Left forelimb (tissue), 1 donor: ENCODE data around the gene CS.

Experiments used
- DNase-seq: peaks from one replicate; pipeline ENCODE4 v3.0.0-alpha.2; 2018; ENCODE audit warnings: low spot score

The CS gene

DNA sequence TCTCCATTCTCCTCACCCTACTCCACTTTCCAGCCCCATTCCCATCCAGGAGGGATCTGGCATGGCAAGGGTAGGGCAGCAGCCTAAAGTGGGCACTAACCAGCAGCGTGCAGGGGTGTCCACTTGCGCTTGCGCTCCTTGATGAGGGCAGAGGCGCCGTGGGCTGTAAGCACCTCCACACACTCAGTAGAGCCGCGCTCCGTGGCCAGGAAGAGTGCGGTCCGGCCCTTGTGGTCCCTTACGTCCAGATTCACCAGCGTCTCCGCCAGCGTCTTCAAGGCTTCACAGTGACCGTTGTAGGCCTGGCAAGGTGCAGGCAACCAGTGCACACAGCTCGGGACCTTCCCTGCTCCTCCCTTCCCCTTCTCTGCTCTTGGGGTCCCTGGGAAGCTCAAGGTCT lies 52.2 kb downstream of the CS start:
- no peak for DNase-seq

DNA sequence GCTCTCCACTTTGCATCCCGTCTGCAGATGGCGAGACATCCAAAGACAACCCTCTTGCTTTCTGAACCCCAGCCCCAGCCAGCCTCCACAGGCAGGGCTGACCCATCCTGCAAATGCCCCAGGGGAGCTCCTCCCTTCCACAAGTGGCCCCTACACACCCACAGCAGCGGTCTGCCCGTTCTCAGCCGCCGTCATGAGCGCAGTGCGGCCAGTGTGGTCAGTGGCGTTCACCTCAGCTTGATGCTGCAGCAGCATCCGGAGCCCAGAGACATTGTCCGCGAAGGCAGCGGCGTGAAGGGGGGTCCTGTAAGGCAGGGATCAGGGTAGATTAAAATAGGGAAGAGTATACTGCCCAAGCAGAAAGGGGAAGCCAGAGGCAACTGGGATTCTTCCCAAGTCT lies 55.6 kb downstream of the CS start:
- DNase-seq = no peak

DNA sequence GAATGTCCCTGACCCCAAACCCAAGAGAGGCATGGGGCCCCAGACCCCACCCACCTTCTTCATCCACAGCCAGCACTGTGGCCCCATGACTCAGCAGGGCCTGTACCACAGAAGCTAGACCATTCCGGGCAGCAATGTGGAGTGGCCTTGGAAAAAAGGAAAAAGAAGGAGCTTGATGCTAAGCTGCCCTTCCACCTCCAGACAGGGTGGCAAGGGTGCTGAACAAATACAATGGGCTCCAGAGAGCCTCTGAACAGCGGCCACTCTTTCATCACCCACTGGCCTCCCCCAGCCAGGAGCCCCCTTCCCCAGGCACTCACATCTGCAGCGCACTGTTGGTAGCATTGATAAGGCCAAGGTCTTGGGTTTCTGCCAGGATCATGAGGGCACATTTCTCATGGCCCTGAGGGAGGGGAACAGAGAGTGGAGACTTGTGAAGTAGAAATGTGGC lies 56.4 kb downstream of the CS start:
- DNase-seq = no peak

DNA sequence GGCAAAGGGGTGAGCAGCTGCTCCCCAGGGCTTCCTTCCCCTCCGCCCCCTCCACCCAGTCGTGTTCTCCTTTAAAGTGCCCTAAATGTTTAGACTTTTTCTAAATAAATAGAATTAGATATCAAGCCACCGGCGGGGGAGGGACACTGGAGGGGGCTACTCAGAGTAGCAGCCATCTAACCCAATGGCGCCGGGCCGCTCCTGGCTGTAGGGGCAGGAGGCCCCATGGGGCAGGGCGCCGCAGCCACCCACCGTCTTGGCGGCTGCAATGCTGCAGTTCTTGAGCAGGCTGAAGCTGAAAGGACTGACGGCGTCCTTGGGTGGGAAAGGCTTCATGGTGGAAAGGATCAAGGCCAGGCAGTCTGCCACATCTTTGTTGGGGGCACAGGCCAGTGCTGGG lies 57.1 kb downstream of the CS start:
- DNase-seq = no peak

DNA sequence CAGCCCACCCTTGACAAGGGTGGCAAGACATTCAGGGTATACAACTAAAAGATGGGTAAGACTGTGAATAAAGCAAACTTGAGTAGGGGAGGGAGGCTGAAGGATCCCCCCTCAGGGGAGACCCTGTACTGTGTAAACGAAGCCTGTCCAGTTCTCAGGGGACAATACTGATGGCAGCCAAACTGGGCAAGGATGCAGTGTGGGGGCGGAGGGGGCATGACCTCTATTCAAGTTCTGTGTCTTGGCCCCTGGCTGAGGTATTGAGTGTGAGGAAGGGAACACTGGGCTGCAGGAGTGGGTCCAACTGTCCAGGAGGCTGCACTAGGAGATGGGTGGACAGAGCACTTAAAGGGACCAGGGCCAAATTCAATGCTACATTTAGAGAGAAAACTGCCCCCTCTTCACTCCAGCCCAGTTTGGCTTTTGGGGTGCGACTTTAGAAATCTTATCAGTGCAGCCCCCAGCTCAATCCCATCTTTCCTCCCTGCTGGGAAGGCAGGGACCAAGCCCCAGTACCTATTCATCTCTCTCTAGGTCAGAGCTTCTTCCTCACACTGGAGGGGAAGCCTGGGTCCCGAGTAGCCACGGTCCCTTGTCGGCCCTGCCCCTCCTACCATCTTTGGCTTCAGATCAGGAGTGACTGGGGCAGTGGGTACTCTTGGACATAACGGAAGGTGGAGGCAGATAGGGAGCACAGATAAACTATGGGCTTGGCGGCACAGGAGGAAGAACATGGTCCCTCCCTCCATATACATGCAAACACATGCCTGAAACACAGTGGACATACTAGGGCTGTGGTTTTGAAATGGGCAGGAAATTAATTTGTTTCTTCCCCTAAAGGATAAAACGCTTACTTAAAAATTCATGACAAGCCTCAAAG lies 58.5 kb downstream of the CS start:
- DNase-seq = no peak

DNA sequence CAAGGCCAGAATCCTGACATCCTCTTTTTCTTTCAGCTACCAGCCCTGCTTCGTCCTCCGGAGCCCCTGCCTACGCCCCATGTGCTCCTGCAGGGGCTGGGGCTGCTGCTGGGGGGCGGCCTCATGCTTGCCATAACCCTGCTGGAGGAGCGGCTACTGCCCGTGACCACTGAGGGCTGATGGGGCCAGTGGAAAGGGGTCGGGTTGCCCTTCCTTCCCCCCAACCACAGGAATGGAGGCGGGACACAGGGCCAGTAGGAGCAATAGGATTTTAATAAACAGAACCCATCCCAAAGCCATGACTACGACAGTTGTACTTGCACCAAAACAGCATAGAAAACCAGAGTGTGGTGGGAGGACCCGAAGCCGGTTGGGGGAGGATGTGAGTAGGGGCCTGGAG lies 62.6 kb downstream of the CS start:
- DNase-seq = no peak

DNA sequence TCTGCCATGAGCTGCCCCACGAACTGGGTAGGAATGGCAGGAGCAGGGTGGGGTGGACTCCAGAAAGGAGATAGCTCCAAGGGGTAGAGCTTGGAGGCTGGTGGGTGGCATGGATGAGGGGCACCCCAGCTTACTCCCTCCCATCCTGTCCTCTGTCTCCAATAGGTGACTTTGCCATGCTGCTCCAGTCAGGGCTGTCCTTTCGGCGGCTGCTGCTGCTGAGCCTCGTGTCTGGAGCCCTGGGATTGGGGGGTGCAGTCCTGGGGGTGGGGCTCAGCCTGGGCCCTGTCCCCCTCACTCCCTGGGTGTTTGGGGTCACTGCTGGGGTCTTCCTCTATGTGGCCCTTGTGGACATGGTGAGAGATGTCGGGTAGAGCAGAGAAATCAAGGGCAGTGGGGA lies 63.1 kb downstream of the CS start:
- no peak for DNase-seq

DNA sequence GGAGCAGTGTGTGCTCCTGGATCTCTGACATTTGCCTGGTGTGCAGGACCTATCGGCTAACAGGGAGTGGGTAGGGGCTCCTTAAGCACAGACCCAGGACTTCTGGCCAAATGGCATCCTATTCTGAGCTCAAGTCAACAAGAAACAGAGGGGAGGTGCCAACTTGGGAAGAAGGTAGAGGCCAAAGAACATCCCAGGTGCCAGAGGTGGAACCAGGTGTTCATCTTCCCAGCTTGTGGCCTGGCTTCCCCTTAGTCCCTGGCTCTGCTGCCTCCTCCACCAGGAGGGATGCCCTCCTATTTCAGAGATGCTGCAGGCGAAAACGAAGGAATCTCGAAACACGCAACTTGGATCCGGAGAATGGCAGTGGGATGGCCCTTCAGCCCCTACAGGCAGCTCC lies 64.0 kb downstream of the CS start:
- no peak for DNase-seq

DNA sequence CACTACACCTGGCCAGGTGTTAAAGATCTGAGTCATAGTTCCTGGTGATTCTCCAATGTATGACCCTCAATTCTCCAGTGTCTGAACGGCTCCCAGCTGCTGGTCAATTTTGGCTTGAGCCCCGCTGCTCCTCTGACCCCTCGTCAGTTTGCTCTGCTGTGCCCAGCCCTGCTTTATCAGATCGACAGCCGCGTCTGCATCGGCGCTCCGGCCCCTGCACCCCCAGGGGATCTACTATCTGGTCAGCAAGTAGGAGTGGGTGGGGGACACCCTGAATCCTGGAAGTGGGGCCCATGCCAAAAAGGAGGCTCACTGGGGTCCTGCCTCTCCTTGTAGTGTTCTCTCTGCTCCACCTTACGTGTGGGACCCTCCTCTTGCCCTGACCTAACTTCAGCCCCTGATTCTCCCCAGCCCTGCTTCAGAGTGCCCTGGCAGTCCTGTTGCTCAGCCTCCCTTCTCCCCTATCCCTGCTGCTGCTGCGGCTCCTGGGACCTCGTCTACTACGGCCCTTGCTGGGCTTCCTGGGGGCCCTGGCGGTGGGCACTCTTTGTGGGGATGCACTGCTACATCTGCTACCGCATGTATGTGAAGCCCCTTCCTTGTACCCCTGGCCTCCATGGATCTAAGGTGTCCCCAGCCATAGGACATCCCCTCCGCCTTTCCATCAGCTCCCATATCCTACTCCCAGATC lies 65.2 kb downstream of the CS start:
- no peak for DNase-seq

DNA sequence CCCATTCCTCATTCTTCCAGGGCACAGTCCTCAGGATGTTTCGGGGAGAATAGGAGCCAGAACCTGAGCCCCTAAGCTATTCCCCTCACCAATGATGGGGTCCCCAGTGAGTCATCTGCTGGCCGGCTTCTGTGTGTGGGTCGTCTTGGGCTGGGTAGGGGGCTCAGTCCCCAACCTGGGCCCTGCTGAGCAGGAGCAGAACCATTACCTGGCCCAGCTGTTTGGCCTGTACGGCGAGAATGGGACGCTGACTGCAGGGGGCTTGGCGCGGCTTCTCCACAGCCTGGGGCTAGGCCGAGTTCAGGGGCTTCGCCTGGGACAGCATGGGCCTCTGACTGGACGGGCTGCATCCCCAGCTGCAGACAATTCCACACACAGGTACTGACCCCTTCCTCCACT lies 68.9 kb downstream of the CS start:
- no peak for DNase-seq

DNA sequence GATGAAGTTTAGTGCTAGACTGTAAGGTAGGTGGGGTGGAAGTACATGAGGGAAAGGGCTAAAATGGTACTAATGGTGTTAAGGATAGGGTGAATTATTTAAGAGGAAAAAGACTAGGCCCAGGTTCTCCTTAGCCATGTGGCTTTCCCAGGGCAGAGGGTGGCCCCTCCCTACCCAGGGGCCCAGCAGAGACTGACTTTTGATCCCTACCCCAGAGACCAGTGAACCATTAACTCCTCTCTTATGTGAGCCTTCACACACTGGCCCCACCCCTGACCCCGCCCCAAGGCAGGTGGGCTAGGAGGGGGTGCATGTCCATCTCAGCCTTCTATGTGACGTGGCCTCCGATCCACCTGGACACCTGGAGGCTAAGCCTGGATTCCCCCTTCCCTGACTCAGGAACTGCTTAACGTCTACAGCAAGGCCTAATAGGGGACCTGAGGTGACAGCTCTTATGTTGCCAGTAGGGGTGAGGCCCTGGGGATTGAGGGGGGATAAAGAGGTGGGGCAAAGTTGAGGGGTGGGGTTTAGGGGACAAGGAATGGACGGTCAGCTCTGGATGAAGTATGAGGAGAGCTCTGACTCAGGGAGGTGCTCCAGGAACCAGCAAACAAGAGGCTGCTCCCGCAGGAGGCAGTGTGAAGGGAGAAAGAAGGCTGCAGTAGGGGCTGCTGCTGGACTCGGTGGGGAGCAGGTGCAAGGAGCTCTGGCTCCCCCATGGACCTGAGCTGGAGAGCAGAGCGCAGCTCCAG lies 69.5 kb downstream of the CS start:
- no peak for DNase-seq

DNA sequence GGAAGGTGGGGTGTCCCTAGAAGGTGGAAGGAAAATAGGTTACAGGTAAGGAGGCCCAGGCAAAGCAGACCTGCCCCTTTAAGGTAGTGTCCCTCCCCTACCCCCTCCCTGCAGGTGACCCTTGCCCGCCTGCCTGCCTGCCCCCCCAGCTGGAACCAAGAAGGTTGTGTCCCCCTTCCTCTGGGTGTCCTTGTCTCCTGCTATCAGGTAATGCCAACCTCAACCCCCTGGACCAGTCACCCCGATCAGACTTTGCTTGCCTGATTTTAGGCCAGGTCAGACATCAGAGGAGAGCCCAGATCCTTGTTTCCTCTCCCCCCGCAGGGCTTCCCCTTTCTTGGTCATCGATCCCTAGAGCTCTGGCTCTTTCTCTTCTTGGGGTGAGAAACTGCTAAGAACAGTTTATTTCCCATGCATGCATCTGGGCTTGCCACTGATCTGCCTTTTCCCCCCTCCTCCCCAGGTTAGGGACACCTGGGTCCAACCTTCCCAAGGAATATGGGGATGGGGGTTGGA lies 70.2 kb downstream of the CS start, which contains the start of gene SLC39A5:
SLC39A5 (plus strand) TSS at position 136 of the 516 bp plus-strand sequence. CDS start 1,224 bp downstream, outside the sequence.
- DNase-seq = no peak

DNA sequence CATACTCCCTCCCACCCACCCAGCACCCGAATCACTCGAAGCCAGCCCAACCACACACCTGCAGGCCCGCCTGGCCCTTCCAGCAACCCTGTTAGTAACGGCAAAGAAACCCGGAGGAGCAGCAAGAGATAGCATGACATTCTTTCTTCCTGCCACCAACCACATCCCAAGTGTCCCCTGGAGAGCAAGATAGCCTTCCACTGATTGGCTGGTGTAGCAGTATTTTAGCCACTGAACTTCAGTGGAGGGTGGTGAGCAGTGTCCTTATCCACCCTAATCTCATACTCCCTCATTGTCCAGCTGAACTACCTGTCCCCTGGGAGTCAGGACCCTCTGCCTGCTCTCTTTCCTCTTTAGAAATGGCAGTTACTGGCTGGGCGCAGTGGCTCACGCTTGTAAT lies 71.0 kb downstream of the CS start:
- DNase-seq = no peak

DNA sequence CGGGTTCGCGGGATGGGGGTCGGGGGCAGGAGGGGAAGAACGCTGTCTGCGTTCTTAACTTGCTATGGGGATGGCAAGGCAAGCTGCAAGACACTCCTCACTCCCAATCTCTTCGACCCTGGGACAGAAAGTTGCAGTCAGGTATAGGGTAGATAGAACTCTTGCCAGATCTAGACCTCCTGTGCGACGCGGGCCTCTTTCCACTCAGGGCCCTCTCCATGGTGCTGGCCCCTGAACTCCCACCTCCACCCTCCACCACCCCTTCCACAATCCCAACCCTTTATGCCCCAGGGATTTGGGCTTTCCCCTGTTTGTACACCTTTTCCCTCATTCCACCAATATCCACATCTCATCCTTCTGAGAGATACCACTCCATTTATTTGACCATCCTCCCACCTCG lies 75.2 kb downstream of the CS start:
- DNase-seq = no peak

DNA sequence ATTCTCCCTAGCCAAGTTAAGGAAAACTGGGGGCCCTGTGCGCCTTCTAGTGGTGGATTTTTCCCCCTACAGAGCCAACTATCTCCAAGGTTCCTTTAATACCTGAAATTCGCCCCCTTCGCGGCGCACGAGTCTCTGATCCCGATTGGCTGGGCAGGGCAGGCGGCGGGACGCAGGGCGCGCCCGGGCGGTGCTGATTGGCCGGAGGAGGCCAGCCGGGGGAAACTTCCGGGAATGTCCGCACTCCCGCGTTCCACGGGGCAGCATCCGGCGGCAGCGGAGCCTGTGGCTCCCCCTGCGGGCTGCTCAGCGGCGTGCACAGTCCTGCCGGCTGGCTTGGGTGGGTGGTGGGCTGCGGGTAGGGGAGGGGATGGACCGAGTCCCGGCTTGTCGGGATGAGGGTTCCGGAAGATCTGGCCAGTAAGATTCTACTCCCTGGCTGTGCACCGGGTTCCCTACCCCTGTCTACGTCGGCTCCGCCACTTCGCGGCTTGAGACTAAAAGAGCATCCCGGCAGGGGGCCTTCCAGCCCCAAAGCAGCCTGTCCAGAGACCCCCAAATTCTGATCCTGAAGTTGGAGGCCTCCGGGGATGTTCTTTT lies 75.9 kb downstream of the CS start, which contains the start of gene NABP2:
NABP2 (plus strand) TSS at position 241 of the 600 bp plus-strand sequence. CDS start 515 bp downstream, outside the sequence.
- DNase-seq = peak; percentile 99

DNA sequence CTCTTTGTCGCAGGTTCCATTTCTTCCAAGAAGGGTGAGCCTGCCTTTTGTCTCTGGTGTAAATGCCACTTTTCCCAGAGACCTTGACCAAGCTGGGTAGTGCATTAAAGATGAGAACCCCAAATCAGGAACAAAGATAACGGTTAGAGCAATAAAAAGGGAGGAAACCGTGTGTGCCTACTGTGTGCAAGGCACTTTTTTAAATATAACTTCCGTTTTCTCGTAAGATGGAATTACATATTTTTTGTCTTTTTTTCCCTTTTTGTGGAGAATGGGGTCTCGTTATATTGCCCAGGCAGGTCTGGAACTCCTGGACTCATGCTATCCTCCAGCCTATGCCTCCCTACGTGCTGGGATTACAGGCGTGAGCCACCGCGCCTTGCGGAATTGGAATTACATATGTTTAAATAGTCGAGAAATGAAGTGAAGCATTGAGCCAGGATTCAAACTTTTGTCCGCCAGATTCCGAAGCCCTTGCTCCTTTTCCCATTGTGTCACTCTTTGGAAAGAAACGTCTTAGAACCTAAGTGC lies 76.5 kb downstream of the CS start:
- DNase-seq = no peak

DNA sequence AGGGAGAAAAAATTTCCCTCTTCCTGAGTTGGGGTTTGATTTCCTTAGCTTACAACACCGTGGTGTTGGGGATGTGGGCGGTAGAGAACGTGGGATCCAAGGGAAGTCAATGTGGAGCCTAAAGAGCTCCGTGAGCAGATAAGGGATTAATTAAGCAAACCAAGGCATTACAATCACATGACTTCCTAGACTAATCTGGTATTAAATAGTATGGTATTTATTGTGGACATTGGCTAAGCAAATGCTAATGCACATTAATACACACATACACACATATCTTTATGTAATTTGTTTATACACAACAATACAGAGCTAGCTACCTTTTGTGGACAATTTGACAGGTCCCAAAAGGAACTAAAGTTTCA lies 77.6 kb downstream of the CS start:
- no peak for DNase-seq

DNA sequence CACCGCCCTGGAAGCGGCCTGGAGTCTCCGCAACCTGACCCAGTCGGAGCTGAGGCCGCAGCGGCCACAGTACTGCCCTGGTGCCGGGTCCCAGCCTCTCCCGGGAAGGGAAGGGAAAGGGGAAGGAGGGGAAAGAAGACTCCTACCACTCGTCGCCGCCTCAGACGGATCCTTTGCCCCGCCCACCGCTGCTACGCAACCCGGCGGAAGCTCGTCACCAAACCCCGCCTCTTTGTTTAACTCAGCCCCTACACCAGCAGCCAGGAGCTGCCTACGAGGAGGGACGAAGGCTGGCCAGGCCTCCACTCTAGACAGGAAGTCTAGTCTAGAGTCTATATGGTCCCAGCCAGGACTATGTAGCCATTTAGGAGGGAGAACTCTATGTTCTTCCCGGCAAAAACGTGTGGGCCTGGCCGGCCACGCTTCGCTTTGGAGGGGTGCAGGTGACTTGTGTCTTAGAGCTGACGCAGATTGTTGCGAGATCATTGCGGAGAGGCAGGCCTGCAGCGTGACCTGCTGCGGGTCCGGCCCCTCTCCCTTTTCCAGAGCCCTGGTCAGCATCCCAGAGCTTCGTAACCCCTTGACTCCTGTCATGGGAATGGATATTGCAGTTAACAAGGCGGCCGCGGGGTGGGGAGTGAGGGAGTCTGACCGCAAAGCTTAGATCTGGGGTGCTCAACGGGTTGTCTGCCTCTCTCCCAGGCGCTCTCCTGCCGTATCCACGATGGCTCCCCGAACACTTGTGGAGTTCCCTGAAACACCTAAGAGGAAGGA lies 78.2 kb downstream of the CS start, which contains the start of gene RNF41:
RNF41 (minus strand) TSS at position 166 of the 774 bp plus-strand sequence. CDS start 7,875 bp downstream, outside the sequence.
- DNase-seq = peak; percentile 98
